WERI-Rb-1 (cell line): ENCODE results near the gene WNK2.
"Not testable (repeated sequence)": the region's sequence is repeated elsewhere in the genome, so short reads cannot be mapped to it uniquely, and the experiment has no call there.

ENCODE experiments used
- DNase-seq: peaks from one replicate; pipeline ENCODE4 v3.0.0-alpha.2; 2020
- H3K27ac ChIP-seq: fragments of 250-450 bp; sonication (Bioruptor Pico); 2 replicates; pipeline ENCODE4 v1.5.1; 2020; ENCODE audit warnings: mild to moderate bottlenecking, moderate library complexity
- H3K27me3 ChIP-seq: fragments of 250-450 bp; sonication (Bioruptor Pico); 2 replicates; pipeline ENCODE4 v1.5.1; 2021; ENCODE audit warnings: mild to moderate bottlenecking, low read depth, moderate library complexity; ENCODE audit not compliant: insufficient read depth, severe bottlenecking
- H3K36me3 ChIP-seq: fragments of 250-450 bp; sonication (Bioruptor Pico); 2 replicates; pipeline ENCODE4 v1.5.1; 2020; ENCODE audit warnings: mild to moderate bottlenecking, moderate library complexity
- H3K4me3 ChIP-seq: 2 replicates; pipeline ENCODE4 v1.5.1; 2011; ENCODE audit warnings: low read depth, mild to moderate bottlenecking, control low read depth, low read length
- H3K9me3 ChIP-seq: fragments of 250-450 bp; sonication (Bioruptor Pico); 2 replicates; pipeline ENCODE4 v1.5.1; 2021; ENCODE audit warnings: mild to moderate bottlenecking, moderate library complexity; ENCODE audit not compliant: severe bottlenecking
- CTCF ChIP-seq: IDR thresholded peaks from 2 replicates; pipeline ENCODE4 v1.5.1; 2011; ENCODE audit warnings: low read depth, mild to moderate bottlenecking, control low read depth, inconsistent platforms, low read length

The WNK2 gene

GRCh38 chr9:93321220-93321610 lies 137.3 kb downstream of the WNK2 start:
- no peak overlapping the region for H3K27ac ChIP-seq
- DNase-seq, result no peak
- TF ChIP-seq CTCF, result no peak
- no peaks in the 10 kb centered on the region for H3K9me3 ChIP-seq
- no peaks in the 10 kb centered on the region; the same call in 1 of the 2 replicates for H3K36me3 ChIP-seq
- H3K27me3 ChIP-seq, result no peaks in the 10 kb centered on the region
- no peak overlapping the region for H3K4me3 ChIP-seq

- not testable (repeated sequence) for DNase-seq, H3K27ac ChIP-seq, H3K27me3 ChIP-seq, H3K4me3 ChIP-seq, H3K9me3 ChIP-seq, H3K36me3 ChIP-seq
Observed at GRCh38 chr9:93323446-93323954, 139.6 kb downstream of the WNK2 start.

- no peaks in the 10 kb centered on the region for H3K27me3 ChIP-seq
- H3K27ac ChIP-seq, result no peak overlapping the region
- TF ChIP-seq CTCF, result no peak
- H3K4me3 ChIP-seq, result no peak overlapping the region
- no peaks in the 10 kb centered on the region for H3K36me3 ChIP-seq
- no peaks in the 10 kb centered on the region for H3K9me3 ChIP-seq
- DNase-seq, result peak; percentile 35
Observed at GRCh38 chr9:93324191-93324834, 140.4 kb downstream of the WNK2 start.

- no peaks in the 10 kb centered on the region for H3K27me3 ChIP-seq
- peak overlapping the region; percentile 71 for H3K27ac ChIP-seq
- H3K4me3 ChIP-seq, result no peak overlapping the region
- H3K9me3 ChIP-seq, result no peaks in the 10 kb centered on the region
- no peaks in the 10 kb centered on the region for H3K36me3 ChIP-seq
- TF ChIP-seq CTCF, result no peak
- peak; percentile 61 for DNase-seq
Observed at GRCh38 chr9:93325307-93326035, 141.5 kb downstream of the WNK2 start.

GRCh38 chr9:93326056-93326455 lies 142.1 kb downstream of the WNK2 start:
- DNase-seq, result no peak
- Histone ChIP-seq H3K27ac (peak overlapping the region; percentile 71), H3K4me3 (no peak overlapping the region), H3K36me3 (no peaks in the 10 kb centered on the region), H3K9me3 (no peaks in the 10 kb centered on the region), H3K27me3 (no peaks in the 10 kb centered on the region)
- no peak for TF ChIP-seq CTCF

GRCh38 chr9:93326654-93327053 lies 142.7 kb downstream of the WNK2 start:
- no peak for TF ChIP-seq CTCF
- Histone ChIP-seq H3K9me3 (no peaks in the 10 kb centered on the region), H3K4me3 (no peak overlapping the region), H3K27ac (no peak overlapping the region), H3K36me3 (no peaks in the 10 kb centered on the region), H3K27me3 (no peaks in the 10 kb centered on the region)
- DNase-seq, result no peak
